ENCODE measurements around the gene L1TD1. TPM values are rescaled to one million over a fixed set of nuclear protein-coding genes. Genes with fewer than 3 reads are reported as not detected.

The L1TD1 gene
- total RNA-seq (2022; extraction: Qiagen RNA extraction): not detected in 5 replicates

GRCh38 chr1:62194651-62195544, at the start of gene L1TD1:
Gene L1TD1, plus strand, starts transcription at chr1:62194849. Its CDS starts 11,780 bp downstream, at chr1:62206629.

Other genes starting within 250 kb of the L1TD1 start
- 0.28 to 0.39 TPM (median 0.35 TPM) in 5 replicates for gene KANK4, start 124.6 kb downstream of the L1TD1 start, total RNA-seq (2022; extraction: Qiagen RNA extraction)
- 19.1 to 28.6 TPM (median 21.2 TPM) in 5 replicates for gene USP1, start 242.2 kb downstream of the L1TD1 start, total RNA-seq (2022; extraction: Qiagen RNA extraction)